GM10266 (cell line): ENCODE data around the gene MARK3.

ENCODE experiments used
- DNase-seq: peaks from one replicate; pipeline ENCODE4 v3.0.0; 2012; ENCODE audit errors: extremely low spot score
- TF ChIP-seq, protein P1 (sequence below): IDR thresholded peaks from 2 replicates; pipeline ENCODE4 v1.5.1; 2012; ENCODE audit warnings: mild to moderate bottlenecking, low read depth; ENCODE audit not compliant: control insufficient read depth, insufficient read depth; ENCODE audit errors: missing control alignments

Gene MARK3

DNA sequence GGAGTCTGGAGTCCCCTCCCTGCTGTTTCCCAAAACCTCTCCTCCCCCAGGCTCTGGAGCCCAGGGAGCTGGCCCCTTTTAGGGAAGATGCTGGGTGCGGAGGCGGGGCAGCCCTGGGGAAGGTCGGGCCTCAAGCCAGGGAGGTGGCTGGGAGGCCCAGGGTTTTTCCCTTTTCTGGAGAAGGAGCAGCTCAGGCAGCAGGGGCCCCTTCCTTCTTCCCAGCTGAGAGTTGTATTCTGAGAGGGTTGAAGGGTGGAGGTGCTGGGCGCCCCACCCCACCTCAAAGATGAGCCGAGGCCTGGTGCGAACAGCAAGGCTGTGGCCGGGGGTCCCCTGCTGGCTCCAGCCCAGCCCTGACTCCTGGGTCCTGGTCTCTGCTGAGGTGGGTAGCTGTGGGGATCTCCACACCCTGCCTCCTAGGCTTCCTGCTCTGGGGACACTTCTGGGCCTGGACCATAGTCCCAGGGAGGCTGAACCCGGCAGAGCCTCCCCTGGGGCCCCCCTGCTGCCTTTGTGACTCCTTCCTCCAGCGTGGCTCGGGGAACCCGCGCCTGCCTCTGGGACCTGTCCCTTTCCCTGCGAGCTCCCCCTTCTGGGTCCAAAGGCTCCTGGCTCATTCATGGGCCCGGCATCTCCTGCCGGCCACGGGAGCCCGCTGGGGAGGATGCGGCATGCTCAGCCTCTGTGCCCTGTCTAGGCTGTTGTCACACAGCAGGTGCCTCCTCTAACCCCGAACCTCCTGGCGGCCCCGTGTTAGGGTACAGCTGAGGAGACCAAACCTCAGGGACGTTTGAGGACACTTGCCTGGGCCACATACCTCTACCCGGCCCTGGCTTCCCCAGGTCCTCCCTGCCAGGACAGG is 148.2 kb downstream of the MARK3 start:
- TF ChIP-seq, protein P1, sequence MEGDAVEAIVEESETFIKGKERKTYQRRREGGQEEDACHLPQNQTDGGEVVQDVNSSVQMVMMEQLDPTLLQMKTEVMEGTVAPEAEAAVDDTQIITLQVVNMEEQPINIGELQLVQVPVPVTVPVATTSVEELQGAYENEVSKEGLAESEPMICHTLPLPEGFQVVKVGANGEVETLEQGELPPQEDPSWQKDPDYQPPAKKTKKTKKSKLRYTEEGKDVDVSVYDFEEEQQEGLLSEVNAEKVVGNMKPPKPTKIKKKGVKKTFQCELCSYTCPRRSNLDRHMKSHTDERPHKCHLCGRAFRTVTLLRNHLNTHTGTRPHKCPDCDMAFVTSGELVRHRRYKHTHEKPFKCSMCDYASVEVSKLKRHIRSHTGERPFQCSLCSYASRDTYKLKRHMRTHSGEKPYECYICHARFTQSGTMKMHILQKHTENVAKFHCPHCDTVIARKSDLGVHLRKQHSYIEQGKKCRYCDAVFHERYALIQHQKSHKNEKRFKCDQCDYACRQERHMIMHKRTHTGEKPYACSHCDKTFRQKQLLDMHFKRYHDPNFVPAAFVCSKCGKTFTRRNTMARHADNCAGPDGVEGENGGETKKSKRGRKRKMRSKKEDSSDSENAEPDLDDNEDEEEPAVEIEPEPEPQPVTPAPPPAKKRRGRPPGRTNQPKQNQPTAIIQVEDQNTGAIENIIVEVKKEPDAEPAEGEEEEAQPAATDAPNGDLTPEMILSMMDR = no peak
- DNase-seq = no peak

DNA sequence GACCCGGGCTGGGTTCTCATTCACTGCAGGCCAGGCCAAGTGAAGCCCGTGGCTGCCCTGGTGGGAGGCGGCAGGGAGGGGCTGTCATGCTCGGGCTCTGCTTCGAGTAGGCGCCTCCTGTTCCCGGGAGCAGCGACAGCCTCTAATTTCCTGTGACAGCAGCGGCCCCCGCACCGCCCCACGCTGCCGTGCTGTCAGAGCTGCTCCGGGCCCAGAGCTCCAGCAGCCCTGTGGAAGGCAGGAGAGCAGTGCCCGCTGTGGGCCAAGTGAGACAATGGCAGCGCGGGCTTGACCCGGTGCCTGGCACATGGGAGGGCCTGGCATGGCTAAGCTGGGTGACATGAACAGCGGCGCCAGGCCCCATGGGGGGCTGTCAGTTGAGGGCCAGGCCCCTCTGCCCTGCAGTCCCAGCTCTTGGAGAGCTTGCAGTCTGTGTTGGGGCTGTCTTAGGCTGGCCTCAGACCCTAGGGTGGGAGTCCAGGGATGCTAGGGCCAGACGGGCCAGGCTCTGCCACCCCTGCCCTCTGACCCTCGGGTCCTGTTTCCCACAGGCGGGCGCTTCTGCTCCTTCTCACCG is 148.9 kb downstream of the MARK3 start:
- DNase-seq = no peak
- TF ChIP-seq, protein P1 = no peak

DNA sequence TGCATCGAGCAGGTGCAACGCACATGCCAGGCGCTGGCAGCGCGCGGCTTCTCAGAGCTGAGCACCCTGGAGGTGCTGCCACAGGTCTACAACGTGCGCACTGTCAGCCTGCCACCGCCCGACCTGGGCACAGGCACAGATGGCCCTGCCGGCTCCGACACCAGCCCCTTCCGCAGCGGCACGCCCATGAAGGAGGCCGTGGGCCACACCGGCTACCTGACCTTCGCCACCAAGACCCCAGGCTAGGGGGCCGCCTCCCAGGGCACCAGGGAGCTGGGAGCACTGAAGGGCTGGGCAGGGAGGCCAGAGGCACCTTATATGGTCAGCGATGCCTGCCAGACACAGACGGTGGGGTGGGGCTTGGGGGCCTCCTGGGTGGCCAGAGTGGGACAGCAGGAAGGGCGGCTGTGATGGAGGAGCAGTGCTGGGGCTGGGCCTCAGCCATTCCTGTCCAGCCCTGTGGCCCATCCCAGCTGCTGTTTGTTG is 149.4 kb downstream of the MARK3 start:
- TF ChIP-seq, protein P1 = no peak
- no peak for DNase-seq

DNA sequence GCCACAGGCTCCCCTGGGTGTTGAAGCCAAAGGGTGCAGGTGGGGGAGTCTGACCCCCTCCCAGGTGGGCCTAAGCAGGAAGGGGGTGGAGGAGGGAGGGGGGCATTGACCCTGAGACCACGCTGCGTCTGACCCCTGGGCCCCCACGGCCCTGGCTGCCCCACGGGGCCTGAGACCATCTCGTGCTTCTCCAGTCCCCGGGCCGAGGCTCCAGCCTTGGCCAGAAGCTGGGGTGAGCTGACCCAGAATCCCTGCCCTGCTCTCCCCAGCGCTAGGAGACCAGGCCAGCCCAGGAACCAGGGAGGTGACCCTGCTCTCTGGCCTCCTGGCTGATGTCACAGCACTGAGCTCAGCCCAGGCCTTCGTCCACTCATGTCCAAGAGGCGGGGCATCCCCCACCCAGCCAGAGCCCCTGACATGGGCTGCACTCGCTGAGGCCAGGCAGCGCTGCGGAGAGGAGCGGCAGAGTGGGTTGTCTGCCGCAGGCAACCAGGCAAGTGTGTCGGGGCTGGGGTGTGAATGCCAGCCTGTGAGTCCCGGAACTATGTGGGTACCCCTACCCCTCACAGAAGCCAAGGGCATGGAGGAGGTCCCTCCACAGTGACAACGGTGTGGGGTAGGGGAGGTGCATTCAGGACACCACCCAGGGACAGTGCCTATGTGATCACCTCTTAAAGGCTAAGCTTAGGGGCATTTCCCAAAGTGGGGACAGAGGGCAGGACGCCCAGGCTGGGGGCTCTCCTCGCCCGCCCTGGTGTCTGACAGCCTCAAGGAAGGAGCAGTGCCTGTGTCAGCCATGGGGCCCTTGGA is 150.1 kb downstream of the MARK3 start:
- TF ChIP-seq, protein P1 = no peak
- no peak for DNase-seq

DNA sequence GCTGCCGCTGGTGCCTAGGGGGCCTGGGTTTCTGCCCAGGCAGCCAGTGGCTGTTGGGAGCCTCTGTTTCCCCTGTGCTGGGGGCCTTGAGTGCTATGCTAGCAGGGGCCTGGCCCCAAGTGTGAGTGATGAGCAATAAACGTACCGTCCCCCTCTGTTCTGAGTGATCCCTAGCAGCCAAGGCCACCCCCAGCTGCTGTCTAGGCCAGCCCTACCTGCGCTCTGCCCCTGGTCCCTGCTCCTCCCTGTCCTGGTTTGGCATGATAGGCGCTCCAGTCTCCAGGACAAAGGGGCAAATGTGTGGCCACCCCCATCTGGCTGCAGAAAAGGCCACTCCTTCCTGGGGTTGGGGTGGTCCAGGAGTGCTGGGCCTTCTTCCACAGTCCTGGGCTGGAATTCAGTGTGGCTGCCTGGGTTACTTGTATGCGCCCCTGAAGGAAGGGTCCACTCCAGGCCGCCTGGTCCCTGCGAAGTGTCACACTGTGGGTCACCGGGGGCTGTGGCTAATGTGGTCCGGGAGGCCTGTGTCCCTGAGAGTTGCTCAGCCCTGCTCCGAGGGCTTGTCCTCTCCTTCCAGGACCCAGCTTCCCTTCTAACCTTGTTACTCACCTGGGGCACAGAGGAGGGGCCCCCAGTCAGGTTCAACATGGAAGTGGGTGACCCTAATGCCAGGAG is 150.8 kb downstream of the MARK3 start:
- DNase-seq = no peak
- TF ChIP-seq, protein P1 = no peak

DNA sequence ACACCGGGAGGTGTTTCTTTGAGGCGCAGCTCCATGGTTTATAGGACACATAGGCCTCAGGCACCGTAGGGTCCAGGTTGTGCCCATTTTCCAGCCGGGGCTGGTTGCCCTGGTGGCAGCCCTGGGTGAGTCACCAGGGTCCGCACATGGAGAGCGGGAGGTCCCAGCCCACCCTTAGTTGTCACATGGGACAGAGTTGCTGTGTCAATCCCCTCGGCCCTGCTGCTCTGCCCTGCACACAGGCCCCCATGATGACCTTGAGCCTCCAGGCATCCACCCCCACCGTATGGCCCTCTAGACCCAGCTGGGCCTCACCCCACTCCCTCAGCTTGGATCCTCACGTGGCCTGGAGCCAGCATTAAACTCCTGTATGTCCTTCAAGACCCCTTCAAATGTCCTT is 151.5 kb downstream of the MARK3 start:
- TF ChIP-seq, protein P1 = no peak
- DNase-seq = no peak
